ENCODE data around the gene LIN52.

LIN52 gene

DNA sequence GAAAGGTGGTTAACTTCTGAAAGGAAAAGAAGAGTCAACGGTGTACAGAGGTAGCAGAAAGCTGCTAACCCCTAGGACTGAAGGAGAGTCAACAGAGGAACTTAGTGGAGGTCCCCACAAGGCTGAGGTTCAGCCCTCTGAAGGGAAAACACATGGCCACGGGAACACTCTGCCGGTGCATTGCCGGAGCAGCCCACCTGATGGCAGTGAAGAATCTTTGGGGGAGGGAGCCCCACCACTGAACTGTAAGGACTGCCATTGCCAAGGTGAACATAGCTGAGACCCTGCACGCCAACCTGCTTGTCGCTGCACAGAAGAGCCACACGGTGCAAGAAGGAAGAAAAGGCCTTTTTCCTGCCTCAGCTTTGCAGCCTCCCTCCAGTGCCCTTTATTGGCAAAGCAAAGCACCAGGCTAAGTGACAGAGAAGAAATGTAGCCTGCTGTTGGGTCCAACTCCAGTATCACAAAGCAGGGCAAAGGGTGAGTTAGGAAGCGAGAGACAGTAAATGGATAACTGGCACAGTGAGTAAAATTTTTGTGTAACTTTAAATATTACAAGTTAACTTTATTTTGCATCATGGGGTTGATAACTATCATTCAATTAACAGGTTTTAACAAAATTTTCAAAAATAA lies 76.9 kb downstream of the LIN52 start:
- no peak overlapping the region for H3K27ac ChIP-seq
- ChIA-PET CTCF (no interaction called here), POLR2A (ENCODE audit: low non-redundant PET) (no interaction called here)
- TF ChIP-seq, protein P1, sequence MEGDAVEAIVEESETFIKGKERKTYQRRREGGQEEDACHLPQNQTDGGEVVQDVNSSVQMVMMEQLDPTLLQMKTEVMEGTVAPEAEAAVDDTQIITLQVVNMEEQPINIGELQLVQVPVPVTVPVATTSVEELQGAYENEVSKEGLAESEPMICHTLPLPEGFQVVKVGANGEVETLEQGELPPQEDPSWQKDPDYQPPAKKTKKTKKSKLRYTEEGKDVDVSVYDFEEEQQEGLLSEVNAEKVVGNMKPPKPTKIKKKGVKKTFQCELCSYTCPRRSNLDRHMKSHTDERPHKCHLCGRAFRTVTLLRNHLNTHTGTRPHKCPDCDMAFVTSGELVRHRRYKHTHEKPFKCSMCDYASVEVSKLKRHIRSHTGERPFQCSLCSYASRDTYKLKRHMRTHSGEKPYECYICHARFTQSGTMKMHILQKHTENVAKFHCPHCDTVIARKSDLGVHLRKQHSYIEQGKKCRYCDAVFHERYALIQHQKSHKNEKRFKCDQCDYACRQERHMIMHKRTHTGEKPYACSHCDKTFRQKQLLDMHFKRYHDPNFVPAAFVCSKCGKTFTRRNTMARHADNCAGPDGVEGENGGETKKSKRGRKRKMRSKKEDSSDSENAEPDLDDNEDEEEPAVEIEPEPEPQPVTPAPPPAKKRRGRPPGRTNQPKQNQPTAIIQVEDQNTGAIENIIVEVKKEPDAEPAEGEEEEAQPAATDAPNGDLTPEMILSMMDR (conservative IDR thresholded peaks at IDR 0.05; ENCODE audit: low read depth): no peak
- DNase-seq (ENCODE audit: low spot score): no peak

DNA sequence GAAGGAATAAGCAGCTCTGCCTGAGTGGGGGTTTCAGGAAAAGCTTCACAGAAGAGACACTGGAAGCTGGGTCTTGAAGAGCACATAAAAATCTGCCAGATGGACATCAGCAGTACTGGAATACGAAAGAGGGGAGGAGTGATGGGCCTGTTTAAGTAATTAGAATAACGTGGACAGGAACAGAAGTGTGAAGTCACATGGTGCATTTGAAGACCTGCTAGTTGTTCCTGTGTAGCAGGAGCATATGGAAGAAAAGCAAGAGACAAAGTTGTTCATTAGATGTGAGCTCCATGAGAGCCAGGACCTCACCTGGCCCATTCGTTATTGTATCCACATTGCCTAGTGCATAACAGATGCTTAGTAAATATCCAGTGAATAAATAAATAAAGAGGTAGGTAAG lies 85.2 kb downstream of the LIN52 start:
- TF ChIP-seq, protein P1 (conservative IDR thresholded peaks at IDR 0.05; ENCODE audit: low read depth): no peak
- CTCF ChIA-PET: no interaction called here

DNA sequence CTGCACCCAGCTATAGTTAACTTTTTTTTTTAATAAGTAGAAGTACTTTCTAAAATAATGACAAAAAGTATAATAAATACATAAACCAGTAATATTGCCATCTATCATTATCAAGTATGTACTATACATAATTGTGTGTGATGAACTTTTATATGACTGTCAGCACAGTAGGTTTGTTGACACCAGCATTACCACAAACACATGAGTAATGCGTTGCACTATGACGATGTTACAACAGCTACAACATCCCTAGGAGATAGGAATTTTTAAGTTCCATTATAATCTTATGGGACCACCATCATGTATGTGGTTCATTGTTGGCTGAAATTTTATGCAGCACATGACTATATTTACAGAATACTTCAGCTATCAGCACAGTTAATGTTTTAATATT lies 91.6 kb downstream of the LIN52 start:
- H3K27ac ChIP-seq: no peak overlapping the region
- ChIA-PET POLR2A (ENCODE audit: low non-redundant PET) (no interaction called here), CTCF (interaction anchor here (0.6 kb wide), 1 partner anchor 789 kb away, joined by 4 read pairs; no protein-coding TSS in a partner anchor)
- TF ChIP-seq, protein P1 (conservative IDR thresholded peaks at IDR 0.05; ENCODE audit: low read depth): no peak
- no peak for DNase-seq (ENCODE audit: low spot score)

More for the DNA sequence above, 85.2 kb downstream of the LIN52 start:
- POLR2A ChIA-PET (ENCODE audit: low non-redundant PET): no interaction called here
- no peak overlapping the region for H3K27ac ChIP-seq
- no peak for DNase-seq (ENCODE audit: low spot score)

DNA sequence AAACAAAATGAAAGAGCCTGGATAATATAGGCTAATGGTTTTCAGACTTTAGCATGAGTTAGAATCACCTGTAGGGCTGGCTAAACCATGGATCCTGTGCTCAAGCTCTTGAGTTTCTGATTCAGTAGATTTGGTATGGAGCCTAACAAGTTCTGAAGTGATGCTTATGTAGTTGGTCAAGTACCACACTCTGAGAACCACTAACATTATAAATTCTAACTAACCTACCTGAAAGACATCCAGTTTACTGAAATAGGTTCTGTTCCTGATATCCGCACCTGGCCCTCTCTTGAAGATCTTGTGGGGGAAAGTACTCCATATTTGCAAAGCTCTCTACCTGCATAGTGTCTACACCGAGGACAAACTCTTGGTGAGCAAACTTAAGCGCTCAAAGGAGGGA lies 95.1 kb downstream of the LIN52 start:
- no peak overlapping the region for H3K27ac ChIP-seq
- TF ChIP-seq, protein P1 (conservative IDR thresholded peaks at IDR 0.05; ENCODE audit: low read depth): no peak
- ChIA-PET CTCF (interaction anchor here (0.7 kb wide), 1 partner anchor 23 kb away, joined by 4 read pairs; no protein-coding TSS in a partner anchor), POLR2A (ENCODE audit: low non-redundant PET) (interaction anchor here (0.7 kb wide), 1 partner anchor 122 kb away, joined by 3 read pairs; no protein-coding TSS in a partner anchor)
- no peak for DNase-seq (ENCODE audit: low spot score)

DNA sequence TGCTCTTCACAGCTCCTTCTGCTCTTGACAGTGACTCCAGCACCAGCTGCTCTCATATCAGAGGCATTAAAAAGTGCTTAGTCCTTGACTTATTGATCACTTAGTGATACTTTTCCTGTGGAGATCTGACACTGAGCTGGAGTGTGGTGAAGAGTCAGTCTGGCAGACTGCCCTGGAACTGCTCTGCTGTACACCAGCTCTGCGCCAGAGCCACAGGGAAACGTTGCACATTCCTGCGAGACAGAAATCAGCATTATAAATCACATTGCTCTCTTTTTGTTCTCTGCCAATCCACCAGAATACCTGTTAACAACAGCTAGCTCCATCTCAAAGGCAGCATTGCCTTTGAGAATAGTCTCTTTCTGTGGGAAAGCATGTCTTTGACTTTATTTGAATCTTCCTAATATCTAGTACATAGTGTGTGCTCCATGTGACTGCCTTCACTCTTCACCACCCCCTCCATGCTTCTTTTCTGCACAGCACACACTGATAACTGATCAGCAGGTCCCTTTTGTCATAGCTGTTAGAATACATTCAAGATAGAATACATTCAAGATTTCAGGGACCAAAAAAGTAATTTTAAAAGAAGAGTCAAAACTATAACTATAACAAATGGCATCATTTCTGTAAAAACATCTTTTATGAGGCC lies 106.3 kb downstream of the LIN52 start:
- POLR2A ChIA-PET (ENCODE audit: low non-redundant PET): no interaction called here
- CTCF ChIA-PET: interaction anchor here (0.6 kb wide), 1 partner anchor 100 kb away, joined by 6 read pairs; no protein-coding TSS in a partner anchor
- no peak overlapping the region for H3K27ac ChIP-seq
- TF ChIP-seq, protein P1 (conservative IDR thresholded peaks at IDR 0.05; ENCODE audit: low read depth): no peak
- no peak for DNase-seq (ENCODE audit: low spot score)

DNA sequence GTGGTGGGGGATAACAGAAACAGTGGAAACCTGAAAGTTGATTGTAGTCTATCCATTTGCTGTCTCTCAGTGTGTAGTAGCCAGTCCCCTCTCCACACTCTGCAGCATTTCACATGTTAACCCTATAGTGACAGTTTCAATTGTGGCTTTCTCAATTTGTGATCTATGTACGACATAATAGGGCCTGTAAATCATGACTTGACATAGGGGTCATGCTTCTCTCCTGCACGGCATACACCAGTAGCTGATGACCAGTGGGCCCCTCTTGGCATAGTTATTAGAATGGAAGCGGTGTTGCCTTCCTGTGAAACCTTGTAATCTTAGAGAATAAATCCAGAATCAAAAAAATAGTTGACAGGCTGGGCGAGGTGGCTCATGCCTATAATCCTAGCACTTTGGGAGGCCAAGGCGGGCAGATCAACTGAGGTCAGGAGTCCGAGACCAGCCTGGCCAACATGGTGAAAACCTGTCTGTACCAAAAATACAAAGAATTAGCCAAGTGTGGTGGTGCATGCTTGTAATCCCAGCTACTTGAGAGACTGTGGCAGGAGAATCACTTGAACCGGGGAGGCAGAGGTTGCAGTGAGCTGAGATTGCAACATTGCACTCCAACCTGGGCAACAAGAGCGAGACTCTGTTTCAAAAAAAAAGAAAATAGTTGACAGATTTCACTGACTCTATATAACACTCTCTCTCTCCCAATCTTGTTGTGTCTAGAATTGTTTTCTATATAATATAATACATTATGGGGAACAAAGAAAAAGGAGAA lies 109.9 kb downstream of the LIN52 start:
- POLR2A ChIA-PET (ENCODE audit: low non-redundant PET): no interaction called here

More for the DNA sequence above, 109.9 kb downstream of the LIN52 start:
- no peak overlapping the region for H3K27ac ChIP-seq
- CTCF ChIA-PET: no interaction called here
- no peak for DNase-seq (ENCODE audit: low spot score)
- TF ChIP-seq, protein P1 (conservative IDR thresholded peaks at IDR 0.05; ENCODE audit: low read depth): no peak

All from RWPE1 (cell line).